ENCODE measurements around the gene CNPY3. TPM values are rescaled to one million over a fixed set of nuclear protein-coding genes. Genes with fewer than 3 reads are reported as not detected.

Gene CNPY3
- total RNA-seq, 1 donor from 2014 or later: 36.8 TPM

- no peak for DNase-seq
- no peaks in the 10 kb centered on the region for H3K36me3 Mint-ChIP-seq (ENCODE audit: unreplicated experiment)
- H3K27me3 Mint-ChIP-seq (ENCODE audit: unreplicated experiment): peaks cover 5% of the 10 kb centered on the region
- H3K9me3 Mint-ChIP-seq (ENCODE audit: unreplicated experiment): no peaks in the 10 kb centered on the region
- no peak for TF ChIP-seq CTCF (IDR thresholded peaks at IDR 0.05; ENCODE audit: partially characterized antibody, unreplicated experiment)
- H3K27ac Mint-ChIP-seq (ENCODE audit: unreplicated experiment): no peak overlapping the region
- H3K4me1 Mint-ChIP-seq (ENCODE audit: low read depth, unreplicated experiment): no peaks in the 10 kb centered on the region
- no peak overlapping the region for H3K4me3 Mint-ChIP-seq (ENCODE audit: unreplicated experiment)
These were observed 38.9 kb downstream of the CNPY3 start for GRCh38 chr6:42968126-42968701.

- no peaks in the 10 kb centered on the region for H3K4me1 Mint-ChIP-seq (ENCODE audit: low read depth, unreplicated experiment)
- TF ChIP-seq CTCF (IDR thresholded peaks at IDR 0.05; ENCODE audit: partially characterized antibody, unreplicated experiment): no peak
- H3K4me3 Mint-ChIP-seq (ENCODE audit: unreplicated experiment): no peak overlapping the region
These were observed 39.5 kb downstream of the CNPY3 start for GRCh38 chr6:42968783-42969182.

GRCh38 chr6:42969431-42969830 is 40.2 kb downstream of the CNPY3 start:
- Mint-ChIP-seq H3K36me3 (ENCODE audit: unreplicated experiment) (no peaks in the 10 kb centered on the region), H3K27me3 (ENCODE audit: unreplicated experiment) (peaks cover 5% of the 10 kb centered on the region), H3K4me1 (ENCODE audit: low read depth, unreplicated experiment) (no peaks in the 10 kb centered on the region), H3K27ac (ENCODE audit: unreplicated experiment) (no peak overlapping the region), H3K4me3 (ENCODE audit: unreplicated experiment) (no peak overlapping the region), H3K9me3 (ENCODE audit: unreplicated experiment) (no peaks in the 10 kb centered on the region)
- no peak for TF ChIP-seq CTCF (IDR thresholded peaks at IDR 0.05; ENCODE audit: partially characterized antibody, unreplicated experiment)
- DNase-seq: no peak

More at GRCh38 chr6:42968783-42969182, 39.5 kb downstream of the CNPY3 start:
- H3K36me3 Mint-ChIP-seq (ENCODE audit: unreplicated experiment): no peaks in the 10 kb centered on the region
- DNase-seq: no peak
- no peaks in the 10 kb centered on the region for H3K9me3 Mint-ChIP-seq (ENCODE audit: unreplicated experiment)
- H3K27ac Mint-ChIP-seq (ENCODE audit: unreplicated experiment): no peak overlapping the region
- peaks cover 5% of the 10 kb centered on the region for H3K27me3 Mint-ChIP-seq (ENCODE audit: unreplicated experiment)

- H3K4me3 Mint-ChIP-seq (ENCODE audit: unreplicated experiment): no peak overlapping the region
- no peaks in the 10 kb centered on the region for H3K36me3 Mint-ChIP-seq (ENCODE audit: unreplicated experiment)
- TF ChIP-seq CTCF (IDR thresholded peaks at IDR 0.05; ENCODE audit: partially characterized antibody, unreplicated experiment): no peak
- no peaks in the 10 kb centered on the region for H3K4me1 Mint-ChIP-seq (ENCODE audit: low read depth, unreplicated experiment)
- H3K27ac Mint-ChIP-seq (ENCODE audit: unreplicated experiment): no peak overlapping the region
- H3K9me3 Mint-ChIP-seq (ENCODE audit: unreplicated experiment): no peaks in the 10 kb centered on the region
- H3K27me3 Mint-ChIP-seq (ENCODE audit: unreplicated experiment): peaks cover 5% of the 10 kb centered on the region
- no peak for DNase-seq
These were observed 40.7 kb downstream of the CNPY3 start for GRCh38 chr6:42969934-42970333.

GRCh38 chr6:42970871-42971612 is 41.8 kb downstream of the CNPY3 start:
- H3K36me3 Mint-ChIP-seq (ENCODE audit: unreplicated experiment): no peaks in the 10 kb centered on the region
- H3K27me3 Mint-ChIP-seq (ENCODE audit: unreplicated experiment): peaks cover 2% of the 10 kb centered on the region
- H3K4me3 Mint-ChIP-seq (ENCODE audit: unreplicated experiment): no peak overlapping the region
- peaks cover 2% of the 10 kb centered on the region for H3K4me1 Mint-ChIP-seq (ENCODE audit: low read depth, unreplicated experiment)
- no peak overlapping the region for H3K27ac Mint-ChIP-seq (ENCODE audit: unreplicated experiment)
- H3K9me3 Mint-ChIP-seq (ENCODE audit: unreplicated experiment): no peaks in the 10 kb centered on the region
- DNase-seq: no peak
- TF ChIP-seq CTCF (IDR thresholded peaks at IDR 0.05; ENCODE audit: partially characterized antibody, unreplicated experiment): no peak
